CD4-positive, alpha-beta T cell (primary cell): Measurements from ENCODE around the gene ADK. TPM values are rescaled to one million over a fixed set of nuclear protein-coding genes. Genes with fewer than 3 reads are reported as not detected.

Experiments used
- ATAC-seq: fragments of 200-7000 bp; cut with Tn5 transposase; one replicate; pipeline ENCODE4 v1.10.0; 2022; ENCODE audit warnings: mild to moderate bottlenecking; ENCODE audit not compliant: poor library complexity
- CTCF ChIA-PET: fragments of 350-600 bp; sonication (Branson Sonifier 250); formaldehyde crosslinking; loops from one replicate; lab custom pipeline; 2021; ENCODE audit warnings: antibody characterized with exemption, inconsistent platforms; lab: Charles Lee
- POLR2A ChIA-PET: fragments of 350-600 bp; sonication (Branson Sonifier 250); formaldehyde crosslinking; loops from one replicate; lab custom pipeline; 2021; ENCODE audit warnings: antibody characterized with exemption, inconsistent platforms; lab: Charles Lee
- DNase-seq, 14 experiments: peaks; one replicate each; pipeline ENCODE4 v3.0.0-alpha.2; 2013 to 2020; ENCODE audit warnings: mixed read lengths in 2 of 14
- H3K27ac ChIP-seq, 2 donors: one replicate each; pipeline versions ENCODE4 v1.5.1 to v1.7.0; 2013; ENCODE audit warnings: low read length in 2 of 2, low read depth in 1 of 2, mild to moderate bottlenecking in 1 of 2
- H3K27me3 ChIP-seq, 2 experiments: 1 replicate in 1 of 2; 2 replicates in 1 of 2; pipeline versions ENCODE4 v1.6.1 to v1.7.0; 2013; ENCODE audit warnings: low read length in 2 of 2, control low read depth in 1 of 2, mild to moderate bottlenecking in 1 of 2, moderate library complexity in 1 of 2; ENCODE audit not compliant: insufficient read depth in 2 of 2, control insufficient read depth in 1 of 2
- H3K36me3 ChIP-seq: one replicate; pipeline ENCODE4 v1.6.1; 2013; ENCODE audit warnings: low read length, control low read depth; ENCODE audit not compliant: insufficient read depth
- H3K4me1 ChIP-seq: one replicate; pipeline ENCODE4 v1.6.1; 2013; ENCODE audit warnings: low read length, control low read depth; ENCODE audit not compliant: insufficient read depth
- H3K4me3 ChIP-seq: one replicate; pipeline ENCODE4 v1.5.1; 2013; ENCODE audit warnings: mild to moderate bottlenecking, low read length, moderate library complexity
- H3K9me3 ChIP-seq, 2 experiments: 1 replicate in 1 of 2; 2 replicates in 1 of 2; pipeline versions ENCODE4 v1.6.1 to v1.7.0; 2013; ENCODE audit warnings: low read length in 2 of 2, mild to moderate bottlenecking in 2 of 2, control low read depth in 1 of 2, moderate library complexity in 1 of 2; ENCODE audit not compliant: control insufficient read depth in 1 of 2, insufficient read depth in 1 of 2
- H3K27ac Mint-ChIP-seq: one replicate; pipeline ENCODE4 v1.8.0; 2020; ENCODE audit warnings: mixed read lengths
- H3K27me3 Mint-ChIP-seq: one replicate; pipeline ENCODE4 v1.8.0; 2021; ENCODE audit warnings: mixed read lengths
- H3K36me3 Mint-ChIP-seq: one replicate; pipeline ENCODE4 v1.8.0; 2021; ENCODE audit warnings: low read depth, mixed read lengths
- H3K4me1 Mint-ChIP-seq: one replicate; pipeline ENCODE4 v1.8.0; 2021; ENCODE audit warnings: low read depth, mixed read lengths
- H3K4me3 Mint-ChIP-seq: one replicate; pipeline ENCODE4 v1.8.0; 2020; ENCODE audit warnings: mild to moderate bottlenecking, mixed read lengths
- H3K9me3 Mint-ChIP-seq: one replicate; pipeline ENCODE4 v1.8.0; 2020; ENCODE audit warnings: mixed read lengths
- intact Hi-C, 2 experiments: fragments of 100-400 bp; cut with DNase I in 1 of 2; cut with micrococcal nuclease in 1 of 2; formaldehyde crosslinking; loops; one replicate each; pipeline versions ENCODE4 v1.15.1 to v1.9.0; 2023 to 2025; cut with DNase I, micrococcal nuclease
- total RNA-seq, 174 experiments: library from RNA in 2 of 174; stranded (reverse) in 2 of 174; gene quantifications; one replicate each; pipeline ENCODE4 v1.2.3 and lab custom pipeline; 2021 to 2026
- TF ChIP-seq, protein P1 (sequence below): fragments of 200-600 bp; IDR thresholded peaks from one replicate; pipeline ENCODE4 v1.8.0; 2022; ENCODE audit warnings: antibody characterized with exemption, mild to moderate bottlenecking

The ADK gene
- total RNA-seq, 2 experiments from 2014 or later: 15.3 to 17.6 TPM

DNA sequence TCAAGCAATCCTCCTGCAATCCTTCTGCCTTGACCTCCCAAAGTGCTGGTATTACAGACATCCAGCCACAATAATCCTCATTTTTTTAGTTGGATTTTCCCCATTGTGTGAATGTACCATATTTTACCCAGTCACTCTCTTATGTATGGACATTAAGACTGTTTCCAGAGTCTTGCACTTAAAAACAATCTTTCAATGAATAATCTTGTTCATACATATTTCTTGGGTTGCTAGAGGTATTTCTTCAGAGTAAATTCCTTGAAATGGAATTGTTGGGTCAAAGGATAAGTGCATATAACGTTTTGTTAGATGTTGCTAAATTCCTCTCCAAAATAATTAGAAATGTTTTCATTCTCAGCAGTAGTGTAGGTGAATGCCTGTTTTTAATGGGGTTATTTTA lies 392.3 kb downstream of the ADK start:
- no peaks in the 10 kb centered on the region for H3K4me1 ChIP-seq
- ATAC-seq (no peak), DNase-seq (no peak)
- H3K27ac ChIP-seq: no peak overlapping the region
- H3K4me3 Mint-ChIP-seq: no peak overlapping the region
- no peaks in the 10 kb centered on the region for H3K36me3 Mint-ChIP-seq
- ChIA-PET CTCF (no interaction called here), POLR2A (no interaction called here)
- intact Hi-C loops: no loop called here
- no peaks in the 10 kb centered on the region for H3K27me3 Mint-ChIP-seq
- TF ChIP-seq, protein P1, sequence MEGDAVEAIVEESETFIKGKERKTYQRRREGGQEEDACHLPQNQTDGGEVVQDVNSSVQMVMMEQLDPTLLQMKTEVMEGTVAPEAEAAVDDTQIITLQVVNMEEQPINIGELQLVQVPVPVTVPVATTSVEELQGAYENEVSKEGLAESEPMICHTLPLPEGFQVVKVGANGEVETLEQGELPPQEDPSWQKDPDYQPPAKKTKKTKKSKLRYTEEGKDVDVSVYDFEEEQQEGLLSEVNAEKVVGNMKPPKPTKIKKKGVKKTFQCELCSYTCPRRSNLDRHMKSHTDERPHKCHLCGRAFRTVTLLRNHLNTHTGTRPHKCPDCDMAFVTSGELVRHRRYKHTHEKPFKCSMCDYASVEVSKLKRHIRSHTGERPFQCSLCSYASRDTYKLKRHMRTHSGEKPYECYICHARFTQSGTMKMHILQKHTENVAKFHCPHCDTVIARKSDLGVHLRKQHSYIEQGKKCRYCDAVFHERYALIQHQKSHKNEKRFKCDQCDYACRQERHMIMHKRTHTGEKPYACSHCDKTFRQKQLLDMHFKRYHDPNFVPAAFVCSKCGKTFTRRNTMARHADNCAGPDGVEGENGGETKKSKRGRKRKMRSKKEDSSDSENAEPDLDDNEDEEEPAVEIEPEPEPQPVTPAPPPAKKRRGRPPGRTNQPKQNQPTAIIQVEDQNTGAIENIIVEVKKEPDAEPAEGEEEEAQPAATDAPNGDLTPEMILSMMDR: no peak
- H3K9me3 Mint-ChIP-seq: no peaks in the 10 kb centered on the region
- peaks cover 6% of the 10 kb centered on the region for H3K4me1 Mint-ChIP-seq
- H3K27me3 ChIP-seq: no peaks in the 10 kb centered on the region
- no peaks in the 10 kb centered on the region for H3K36me3 ChIP-seq
- H3K9me3 ChIP-seq: no peaks in the 10 kb centered on the region
- no peak overlapping the region for H3K27ac Mint-ChIP-seq
- H3K4me3 ChIP-seq: no peak overlapping the region

- H3K27me3 ChIP-seq: no peaks in the 10 kb centered on the region
These were observed 393.1 kb downstream of the ADK start for GRCh38 chr10:74544106-74544505.

DNA sequence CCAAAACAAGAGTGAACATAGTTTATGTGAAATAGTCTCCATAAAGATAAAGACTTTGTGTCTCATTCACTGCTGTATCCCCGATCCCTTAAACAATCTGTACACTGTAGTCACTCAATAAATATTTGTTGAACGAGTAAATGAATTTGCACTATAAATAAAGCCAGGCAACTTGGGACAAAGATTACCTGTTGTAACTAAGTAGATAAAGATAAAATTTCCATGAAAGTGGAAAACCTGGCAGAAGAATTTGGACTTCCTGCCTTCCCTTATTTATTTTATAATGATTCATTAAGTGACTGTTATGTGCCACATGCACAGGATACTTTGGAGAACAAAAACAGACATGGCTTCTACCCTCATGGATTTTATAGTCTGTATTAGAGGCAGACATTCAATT lies 397.7 kb downstream of the ADK start:
- no peaks in the 10 kb centered on the region for H3K27me3 ChIP-seq
- H3K4me3 Mint-ChIP-seq: no peak overlapping the region
- H3K4me1 Mint-ChIP-seq: peaks cover 5% of the 10 kb centered on the region
- H3K36me3 ChIP-seq: no peaks in the 10 kb centered on the region
- ATAC-seq (no peak), DNase-seq (no peak)
- H3K9me3 ChIP-seq: no peaks in the 10 kb centered on the region
- POLR2A ChIA-PET: no interaction called here
- no peaks in the 10 kb centered on the region for H3K27me3 Mint-ChIP-seq
- no peak overlapping the region for H3K4me3 ChIP-seq
- no peaks in the 10 kb centered on the region for H3K9me3 Mint-ChIP-seq
- H3K36me3 Mint-ChIP-seq: no peaks in the 10 kb centered on the region
- H3K27ac ChIP-seq: no peak overlapping the region
- H3K4me1 ChIP-seq: no peaks in the 10 kb centered on the region
- H3K27ac Mint-ChIP-seq: no peak overlapping the region
- TF ChIP-seq, protein P1: no peak
- CTCF ChIA-PET: no interaction called here
- intact Hi-C loops: no loop called here

More at GRCh38 chr10:74544106-74544505, 393.1 kb downstream of the ADK start:
- TF ChIP-seq, protein P1: no peak
- Mint-ChIP-seq H3K27me3 (no peaks in the 10 kb centered on the region), H3K4me1 (peaks cover 6% of the 10 kb centered on the region), H3K27ac (no peak overlapping the region), H3K36me3 (no peaks in the 10 kb centered on the region), H3K4me3 (no peak overlapping the region), H3K9me3 (no peaks in the 10 kb centered on the region)
- CTCF ChIA-PET: no interaction called here
- no peaks in the 10 kb centered on the region for H3K36me3 ChIP-seq
- DNase-seq (no peak), ATAC-seq (no peak)
- H3K27ac ChIP-seq: no peak overlapping the region
- POLR2A ChIA-PET: no interaction called here
- H3K4me1 ChIP-seq: no peaks in the 10 kb centered on the region
- no peaks in the 10 kb centered on the region for H3K9me3 ChIP-seq
- intact Hi-C loops: no loop called here
- no peak overlapping the region for H3K4me3 ChIP-seq
